HAP-1 (cell line): ENCODE results near the gene CARD14.

Experiments
- DNase-seq, 2 experiments: peaks; one replicate each; pipeline ENCODE4 v3.0.0-alpha.2; 2016 to 2020; ENCODE audit warnings: low spot score in 2 of 2
- H3K27me3 ChIP-seq: fragments of 250-450 bp; sonication (Bioruptor Pico); 2 replicates; pipeline ENCODE4 v1.5.1; 2020; ENCODE audit warnings: low read depth, mild to moderate bottlenecking, moderate library complexity
- H3K36me3 ChIP-seq: fragments of 250-450 bp; sonication (Bioruptor Pico); replicated peaks from 2 replicates; pipeline ENCODE4 v1.5.1; 2020; ENCODE audit warnings: mild to moderate bottlenecking
- H3K4me1 ChIP-seq: fragments of 250-450 bp; sonication (Bioruptor Pico); 2 replicates; pipeline ENCODE4 v1.5.1; 2020; ENCODE audit warnings: mild to moderate bottlenecking
- H3K4me3 ChIP-seq: fragments of 250-450 bp; sonication (Bioruptor Pico); 2 replicates; pipeline ENCODE4 v1.5.1; 2020; ENCODE audit warnings: mild to moderate bottlenecking, moderate library complexity
- H3K9me3 ChIP-seq: fragments of 250-450 bp; sonication (Bioruptor Pico); 2 replicates; pipeline ENCODE4 v1.5.1; 2020; ENCODE audit warnings: mild to moderate bottlenecking, moderate library complexity
- in situ Hi-C: fragments of 300-500 bp; cut with MboI; formaldehyde crosslinking; loops from 3 replicates; pipeline ENCODE4 v1.14.3; 2020; ENCODE audit warnings: low sequenced_read_pairs, inconsistent platforms, mixed read lengths

CARD14 gene

GRCh38 chr17:80163336-80163735, 6.5 kb upstream of the CARD14 start:
- Histone ChIP-seq H3K4me1 (peaks cover 9% of the 10 kb centered on the region; the same call in 1 of the 2 replicates), H3K27me3 (no peaks in the 10 kb centered on the region), H3K4me3 (no peak overlapping the region), H3K9me3 (no peaks in the 10 kb centered on the region), H3K36me3 (no peaks in the 10 kb centered on the region)
- DNase-seq: peak in 1 of 2 experiments; percentile 19
- in situ Hi-C loops: no loop called here

- in situ Hi-C loops: no loop called here
Measured at GRCh38 chr17:80164185-80164584, 5.6 kb upstream of the CARD14 start.

DNA sequence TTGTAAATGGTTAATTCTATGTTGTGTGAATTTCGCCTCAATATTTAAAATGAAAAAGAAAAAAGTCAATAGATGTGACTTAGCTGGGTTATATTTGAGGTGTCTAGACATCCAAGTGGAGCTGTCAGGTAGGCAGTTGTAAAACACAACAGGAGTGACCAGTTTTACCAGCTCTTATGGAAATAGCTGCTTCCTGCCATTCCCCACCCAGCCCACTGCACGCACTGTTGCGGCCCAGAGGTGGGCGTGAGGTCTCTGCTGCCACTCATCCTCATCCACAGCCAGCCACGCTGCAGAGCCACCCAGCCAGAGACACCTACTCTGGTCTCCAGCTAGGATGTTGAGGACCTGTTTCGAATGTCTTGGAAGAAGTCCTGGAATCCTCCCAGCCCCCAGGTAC, 3.4 kb upstream of the CARD14 start:
- no peaks in the 10 kb centered on the region for H3K27me3 ChIP-seq
- H3K4me1 ChIP-seq: no peaks in the 10 kb centered on the region
- H3K36me3 ChIP-seq: no peaks in the 10 kb centered on the region
- H3K4me3 ChIP-seq: no peak overlapping the region
- H3K9me3 ChIP-seq: no peaks in the 10 kb centered on the region
- DNase-seq: no peak
- in situ Hi-C loops: no loop called here

More at GRCh38 chr17:80164185-80164584, 5.6 kb upstream of the CARD14 start:
- no peaks in the 10 kb centered on the region for H3K9me3 ChIP-seq
- no peaks in the 10 kb centered on the region for H3K36me3 ChIP-seq
- no peak for DNase-seq
- H3K27me3 ChIP-seq: no peaks in the 10 kb centered on the region
- H3K4me1 ChIP-seq: peaks cover 8% of the 10 kb centered on the region; the same call in 1 of the 2 replicates
- H3K4me3 ChIP-seq: no peak overlapping the region

GRCh38 chr17:80168371-80168770, 1.5 kb upstream of the CARD14 start:
- Histone ChIP-seq H3K4me1 (no peaks in the 10 kb centered on the region), H3K4me3 (no peak overlapping the region), H3K36me3 (no peaks in the 10 kb centered on the region), H3K27me3 (no peaks in the 10 kb centered on the region), H3K9me3 (no peaks in the 10 kb centered on the region)
- in situ Hi-C loops: no loop called here
- no peak for DNase-seq

DNA sequence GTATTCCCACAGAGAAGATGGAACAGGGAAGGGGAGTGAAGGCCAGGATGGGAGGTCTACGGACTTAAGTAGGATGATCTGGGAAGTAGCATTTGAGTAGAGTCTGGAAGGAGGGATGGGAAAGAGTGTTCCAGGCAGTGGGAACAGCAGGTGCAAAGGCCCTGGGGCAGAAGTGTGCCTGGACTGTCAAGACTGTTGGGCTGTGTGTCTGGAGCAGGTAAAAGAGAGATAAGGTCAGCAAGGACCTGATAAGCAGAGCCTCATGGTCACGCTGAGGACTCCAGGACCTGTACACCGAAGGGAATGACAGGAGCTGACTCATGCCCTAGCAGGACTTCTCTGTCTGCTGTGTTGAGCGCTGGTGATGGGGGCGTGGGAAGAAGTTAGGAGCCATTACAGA, 723 bp upstream of the CARD14 start:
- DNase-seq: no peak
- no peaks in the 10 kb centered on the region for H3K36me3 ChIP-seq
- in situ Hi-C loops: no loop called here
- no peaks in the 10 kb centered on the region for H3K27me3 ChIP-seq
- no peaks in the 10 kb centered on the region for H3K4me1 ChIP-seq
- no peaks in the 10 kb centered on the region for H3K9me3 ChIP-seq
- H3K4me3 ChIP-seq: no peak overlapping the region

DNA sequence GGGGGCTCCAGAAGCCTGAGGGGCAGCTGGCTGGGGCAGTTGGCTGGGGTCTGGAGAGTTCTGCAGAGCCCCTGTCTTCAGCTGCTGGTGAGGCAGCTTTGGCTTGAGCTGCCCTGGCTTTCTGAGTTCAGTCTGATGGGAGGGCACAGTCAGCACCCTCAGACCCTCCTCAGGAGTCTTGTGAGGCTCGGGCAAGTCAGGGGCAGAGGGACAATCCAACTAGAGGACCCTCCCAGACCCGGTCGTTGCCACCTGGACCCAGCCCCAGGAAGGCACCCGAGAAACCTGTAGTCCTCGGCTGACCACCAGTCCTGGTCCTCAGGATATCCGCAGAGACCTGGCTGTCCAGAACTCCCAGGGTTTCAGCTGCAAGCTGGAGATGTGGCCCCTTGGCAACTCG, 1.9 kb downstream of the CARD14 start:
- no peak for DNase-seq
- in situ Hi-C loops: no loop called here
- Histone ChIP-seq H3K4me3 (no peak overlapping the region), H3K27me3 (no peaks in the 10 kb centered on the region), H3K9me3 (no peaks in the 10 kb centered on the region), H3K36me3 (no peaks in the 10 kb centered on the region), H3K4me1 (no peaks in the 10 kb centered on the region)

DNA sequence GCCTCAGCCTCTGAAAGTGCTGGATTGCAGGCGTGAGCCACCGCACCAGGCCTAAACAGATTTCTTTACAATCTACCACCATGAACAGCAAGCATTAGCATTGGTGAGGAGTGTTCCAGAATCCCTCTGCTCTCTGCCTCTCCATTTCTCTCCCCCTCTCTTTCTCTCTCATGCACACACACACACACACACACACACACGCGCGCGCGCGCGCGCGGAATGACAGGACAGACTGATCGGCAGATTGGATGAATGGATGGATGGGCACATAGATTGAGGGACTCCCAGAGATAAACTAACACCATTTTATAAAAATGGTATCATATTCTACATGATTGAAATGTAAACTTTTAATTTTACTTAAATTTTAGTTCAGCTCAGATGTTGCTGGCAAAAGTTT, 3.3 kb downstream of the CARD14 start:
- no peak for DNase-seq
- no peaks in the 10 kb centered on the region for H3K27me3 ChIP-seq
- in situ Hi-C loops: no loop called here

DNA sequence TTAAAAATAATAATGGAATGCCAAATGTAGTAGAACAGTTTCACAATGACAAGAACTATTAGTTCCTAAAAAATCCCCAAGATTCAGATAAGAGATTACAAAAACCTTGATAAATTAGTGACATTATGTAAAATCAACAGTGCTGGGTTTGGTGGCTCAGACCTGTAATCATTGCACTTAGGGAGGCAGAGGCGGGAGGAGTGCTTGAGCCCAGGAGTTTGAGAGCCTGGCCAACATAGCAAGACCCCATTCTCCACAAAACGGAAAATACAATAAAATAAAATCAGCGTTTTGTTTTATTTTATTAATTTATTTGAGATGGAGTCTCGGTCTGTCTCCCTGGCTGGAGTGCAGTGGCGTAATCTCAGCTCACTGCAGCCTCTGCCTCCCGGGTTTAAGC, 4.1 kb downstream of the CARD14 start:
- in situ Hi-C loops: no loop called here
- H3K4me1 ChIP-seq: no peaks in the 10 kb centered on the region
- no peak overlapping the region for H3K4me3 ChIP-seq
- no peak for DNase-seq
- no peaks in the 10 kb centered on the region for H3K9me3 ChIP-seq
- H3K27me3 ChIP-seq: no peaks in the 10 kb centered on the region
- H3K36me3 ChIP-seq: no peaks in the 10 kb centered on the region

More for the DNA sequence above, 3.3 kb downstream of the CARD14 start:
- H3K9me3 ChIP-seq: no peaks in the 10 kb centered on the region
- no peaks in the 10 kb centered on the region for H3K4me1 ChIP-seq
- H3K4me3 ChIP-seq: no peak overlapping the region
- no peaks in the 10 kb centered on the region for H3K36me3 ChIP-seq

DNA sequence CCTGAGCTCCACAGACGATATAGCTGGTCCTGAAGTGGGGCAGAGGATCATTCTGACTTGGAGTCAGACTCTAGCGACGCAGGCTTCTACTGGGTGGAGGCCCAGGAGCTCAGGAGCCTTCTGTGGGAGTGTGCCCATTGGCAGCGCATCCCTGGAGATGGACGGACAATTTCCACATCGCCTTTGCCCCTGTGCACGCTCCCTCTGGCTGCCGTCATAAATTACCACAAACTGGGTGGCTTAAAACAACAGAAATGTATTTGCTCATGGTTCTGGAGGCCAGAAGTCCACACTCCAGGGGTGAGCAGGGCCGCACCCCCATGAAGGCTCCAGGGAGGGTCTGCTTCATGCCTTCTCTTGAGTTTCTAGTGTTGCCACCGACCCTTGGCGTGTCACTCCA, 6.9 kb downstream of the CARD14 start:
- no peak for DNase-seq
- Histone ChIP-seq H3K9me3 (no peaks in the 10 kb centered on the region), H3K27me3 (no peaks in the 10 kb centered on the region), H3K36me3 (no peaks in the 10 kb centered on the region), H3K4me1 (no peaks in the 10 kb centered on the region), H3K4me3 (no peak overlapping the region)
- in situ Hi-C loops: no loop called here

- H3K4me3 ChIP-seq: no peak overlapping the region
- H3K36me3 ChIP-seq: no peaks in the 10 kb centered on the region
- H3K9me3 ChIP-seq: no peaks in the 10 kb centered on the region
- in situ Hi-C loops: no loop called here
- no peak for DNase-seq
- H3K27me3 ChIP-seq: no peaks in the 10 kb centered on the region
- H3K4me1 ChIP-seq: no peaks in the 10 kb centered on the region
Measured at GRCh38 chr17:80177986-80178595, 8.3 kb downstream of the CARD14 start.

DNA sequence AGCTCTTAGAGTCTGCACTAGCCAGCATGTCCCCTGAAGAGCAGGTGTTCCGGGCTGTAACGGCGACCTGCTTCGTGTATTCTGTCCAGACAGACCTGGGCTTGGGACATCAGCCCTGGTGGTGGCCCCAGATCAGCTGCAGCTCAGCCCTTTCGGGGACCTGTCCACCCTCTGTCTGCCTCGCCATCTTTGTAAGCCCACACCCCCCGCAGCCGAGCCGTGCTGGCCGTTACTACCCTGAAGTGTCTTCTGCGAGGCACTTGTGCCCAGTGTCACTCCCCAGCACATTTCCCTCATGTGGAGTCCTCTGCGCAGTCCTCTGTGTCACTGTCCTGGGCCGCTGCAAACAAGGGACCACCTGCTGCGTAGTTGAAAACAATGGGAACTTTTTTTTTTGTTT, 10.4 kb downstream of the CARD14 start:
- Histone ChIP-seq H3K4me3 (no peak overlapping the region), H3K9me3 (no peaks in the 10 kb centered on the region), H3K36me3 (no peaks in the 10 kb centered on the region), H3K27me3 (no peaks in the 10 kb centered on the region), H3K4me1 (no peaks in the 10 kb centered on the region)
- no peak for DNase-seq
- in situ Hi-C loops: no loop called here

DNA sequence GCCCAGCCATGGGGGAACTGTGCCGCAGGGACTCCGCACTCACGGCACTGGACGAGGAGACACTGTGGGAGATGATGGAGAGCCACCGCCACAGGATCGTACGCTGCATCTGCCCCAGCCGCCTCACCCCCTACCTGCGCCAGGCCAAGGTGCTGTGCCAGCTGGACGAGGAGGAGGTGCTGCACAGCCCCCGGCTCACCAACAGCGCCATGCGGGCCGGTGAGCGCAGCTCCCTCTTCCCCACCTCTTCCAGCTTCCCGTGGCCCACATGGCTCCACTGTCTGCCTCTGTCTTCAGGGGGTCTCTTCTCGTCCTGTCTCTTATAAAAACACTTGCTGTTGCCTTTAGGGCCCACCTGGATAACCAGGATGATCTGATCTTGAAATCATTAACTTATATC, 11.6 kb downstream of the CARD14 start:
- Histone ChIP-seq H3K4me1 (no peaks in the 10 kb centered on the region), H3K27me3 (no peaks in the 10 kb centered on the region), H3K4me3 (no peak overlapping the region), H3K9me3 (no peaks in the 10 kb centered on the region), H3K36me3 (no peaks in the 10 kb centered on the region)
- no peak for DNase-seq
- in situ Hi-C loops: no loop called here

DNA sequence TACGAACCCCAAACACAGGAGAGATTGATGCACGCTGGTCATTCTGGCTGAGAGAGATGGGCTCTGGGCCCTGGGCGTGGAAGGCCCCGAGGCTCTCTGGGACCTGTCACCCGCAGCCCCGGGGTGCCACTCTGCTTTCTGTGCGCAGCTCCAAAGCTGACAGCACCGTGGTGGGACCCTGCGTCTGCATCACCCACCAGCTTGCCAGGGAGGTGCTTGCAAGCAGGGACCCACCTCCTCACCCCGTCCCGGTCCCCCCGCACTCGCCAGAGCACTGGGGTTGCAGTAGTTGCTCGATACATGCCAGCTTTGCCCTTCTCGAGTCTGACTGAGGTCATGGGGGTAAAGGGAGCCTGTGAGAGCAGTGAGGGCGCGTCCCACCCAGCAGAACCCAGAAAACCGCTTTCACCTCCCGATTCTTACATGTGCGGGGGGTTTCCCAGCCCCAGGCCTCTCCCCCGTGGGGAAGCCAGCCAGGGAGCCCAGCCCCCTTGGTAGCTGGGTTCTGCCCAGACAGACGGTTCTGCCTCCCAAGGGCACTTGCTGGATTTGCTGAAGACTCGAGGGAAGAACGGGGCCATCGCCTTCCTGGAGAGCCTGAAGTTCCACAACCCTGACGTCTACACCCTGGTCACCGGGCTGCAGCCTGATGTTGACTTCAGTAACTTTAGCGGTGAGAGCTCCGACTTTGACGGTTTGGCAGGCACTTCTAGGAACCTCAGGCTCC, 12.5 kb downstream of the CARD14 start:
- DNase-seq: no peak
- no peaks in the 10 kb centered on the region for H3K4me1 ChIP-seq
- in situ Hi-C loops: no loop called here
- no peaks in the 10 kb centered on the region for H3K36me3 ChIP-seq
- no peaks in the 10 kb centered on the region for H3K9me3 ChIP-seq
- H3K27me3 ChIP-seq: no peaks in the 10 kb centered on the region
- H3K4me3 ChIP-seq: no peak overlapping the region

- no peak for DNase-seq
- no peak overlapping the region for H3K4me3 ChIP-seq
- no peaks in the 10 kb centered on the region for H3K27me3 ChIP-seq
- H3K9me3 ChIP-seq: no peaks in the 10 kb centered on the region
- in situ Hi-C loops: no loop called here
- no peaks in the 10 kb centered on the region for H3K4me1 ChIP-seq
- no peaks in the 10 kb centered on the region for H3K36me3 ChIP-seq
Measured at GRCh38 chr17:80182845-80183223, 13.0 kb downstream of the CARD14 start.
